ENCODE results near the gene ZNF664. TPM values are rescaled to one million over a fixed set of nuclear protein-coding genes. Genes with fewer than 3 reads are reported as not detected.

ZNF664 gene
- total RNA-seq, 1 experiment from 2014 or later = 87.6 TPM

DNA sequence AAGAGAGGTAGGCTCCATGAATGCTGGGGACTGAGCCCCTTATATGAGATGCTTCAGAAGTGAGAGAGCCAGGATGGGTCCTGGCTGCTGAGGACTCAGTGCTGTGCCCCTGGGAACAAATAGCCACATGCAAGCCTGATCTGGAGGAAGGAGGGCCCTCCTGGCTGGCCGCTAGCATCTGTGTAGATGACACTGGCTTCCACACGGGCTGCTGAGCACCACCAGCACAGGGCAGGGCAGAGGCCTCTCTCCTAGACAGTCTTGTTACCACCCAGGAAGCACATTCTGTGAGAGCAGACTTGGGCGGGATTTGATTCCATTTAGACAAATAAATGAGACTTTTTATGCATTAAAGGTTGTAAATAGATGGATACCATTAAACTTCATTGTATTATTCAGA, 48.0 kb downstream of the ZNF664 start:
- Histone ChIP-seq H3K4me3 (no peak overlapping the region), H3F3A (ENCODE audit: insufficient read depth, low read depth) (peaks cover 13% of the 10 kb centered on the region; the same call in 1 of the 2 replicates), H3K9me2 (ENCODE audit: insufficient read depth) (no peaks in the 10 kb centered on the region), H2AFZ (no peak overlapping the region), H3K9me3 (ENCODE audit: insufficient read depth, low read depth) (no peaks in the 10 kb centered on the region), H4K20me1 (ENCODE audit: insufficient read depth) (no peaks in the 10 kb centered on the region), H3K27me3 (ENCODE audit: insufficient read depth, low read depth) (no peaks in the 10 kb centered on the region), H3K79me2 (ENCODE audit: low read depth) (no peaks in the 10 kb centered on the region), H3K27ac (no peak overlapping the region), H3K36me3 (ENCODE audit: low read depth) (no peaks in the 10 kb centered on the region), H3K4me1 (replicated peaks; ENCODE audit: insufficient read depth) (peaks cover 19% of the 10 kb centered on the region), H3K4me2 (no peak overlapping the region)
- TF ChIP-seq, protein P1, sequence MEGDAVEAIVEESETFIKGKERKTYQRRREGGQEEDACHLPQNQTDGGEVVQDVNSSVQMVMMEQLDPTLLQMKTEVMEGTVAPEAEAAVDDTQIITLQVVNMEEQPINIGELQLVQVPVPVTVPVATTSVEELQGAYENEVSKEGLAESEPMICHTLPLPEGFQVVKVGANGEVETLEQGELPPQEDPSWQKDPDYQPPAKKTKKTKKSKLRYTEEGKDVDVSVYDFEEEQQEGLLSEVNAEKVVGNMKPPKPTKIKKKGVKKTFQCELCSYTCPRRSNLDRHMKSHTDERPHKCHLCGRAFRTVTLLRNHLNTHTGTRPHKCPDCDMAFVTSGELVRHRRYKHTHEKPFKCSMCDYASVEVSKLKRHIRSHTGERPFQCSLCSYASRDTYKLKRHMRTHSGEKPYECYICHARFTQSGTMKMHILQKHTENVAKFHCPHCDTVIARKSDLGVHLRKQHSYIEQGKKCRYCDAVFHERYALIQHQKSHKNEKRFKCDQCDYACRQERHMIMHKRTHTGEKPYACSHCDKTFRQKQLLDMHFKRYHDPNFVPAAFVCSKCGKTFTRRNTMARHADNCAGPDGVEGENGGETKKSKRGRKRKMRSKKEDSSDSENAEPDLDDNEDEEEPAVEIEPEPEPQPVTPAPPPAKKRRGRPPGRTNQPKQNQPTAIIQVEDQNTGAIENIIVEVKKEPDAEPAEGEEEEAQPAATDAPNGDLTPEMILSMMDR (conservative IDR thresholded peaks at IDR 0.05) = no peak
- no peak for TF ChIP-seq EZH2 (IDR thresholded peaks at IDR 0.05; ENCODE audit: low read depth)
- CTCF ChIA-PET = no interaction called here
- DNase-seq = no peak
- BruUV-seq (replicated peaks) = no TSS peak
- intact Hi-C loops (cut with micrococcal nuclease; ENCODE audit: unreplicated experiment) = loop anchor here (5.0 kb wide), 1 partner anchor 114 kb away; no protein-coding TSS in a partner anchor
- POLR2A ChIA-PET (ENCODE audit: unreplicated experiment) = no interaction called here

DNA sequence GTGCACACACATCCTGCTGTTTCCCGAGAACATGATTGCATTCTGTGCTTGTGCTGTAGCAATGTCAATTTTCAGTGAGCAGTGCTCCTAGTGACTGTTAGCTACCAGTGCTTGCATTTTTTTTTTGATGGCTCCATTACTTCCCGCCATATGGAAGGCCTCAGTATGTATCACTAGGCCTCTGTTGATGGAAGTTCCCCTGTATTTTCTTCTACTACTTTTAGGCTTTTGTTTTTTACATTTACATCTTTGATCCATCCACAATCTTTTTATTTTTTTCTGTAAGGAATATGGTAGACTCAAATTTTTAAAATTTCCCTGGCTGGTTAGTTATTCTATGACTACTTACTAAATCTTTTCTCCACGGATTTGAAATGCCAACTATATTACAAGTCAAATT, 49.1 kb downstream of the ZNF664 start:
- no peaks in the 10 kb centered on the region for H3K9me3 ChIP-seq (ENCODE audit: insufficient read depth, low read depth)
- H3K9me2 ChIP-seq (ENCODE audit: insufficient read depth) = no peaks in the 10 kb centered on the region
- no peak overlapping the region for H3K4me3 ChIP-seq
- no peak for DNase-seq
- H3K27ac ChIP-seq = no peak overlapping the region
- no peak overlapping the region for H3K4me2 ChIP-seq
- no peak overlapping the region for H2AFZ ChIP-seq
- peaks cover 19% of the 10 kb centered on the region; the same call in 1 of the 2 replicates for H3F3A ChIP-seq (ENCODE audit: insufficient read depth, low read depth)
- H3K79me2 ChIP-seq (ENCODE audit: low read depth) = no peaks in the 10 kb centered on the region
- ChIA-PET CTCF (no interaction called here), POLR2A (ENCODE audit: unreplicated experiment) (no interaction called here)
- no TSS peak for BruUV-seq (replicated peaks)
- H4K20me1 ChIP-seq (ENCODE audit: insufficient read depth) = no peaks in the 10 kb centered on the region
- intact Hi-C loops (cut with micrococcal nuclease; ENCODE audit: unreplicated experiment) = loop anchor here (5.0 kb wide), 1 partner anchor 115 kb away; no protein-coding TSS in a partner anchor
- no peak for TF ChIP-seq EZH2 (IDR thresholded peaks at IDR 0.05; ENCODE audit: low read depth)
- TF ChIP-seq, protein P1 (conservative IDR thresholded peaks at IDR 0.05) = no peak
- H3K27me3 ChIP-seq (ENCODE audit: insufficient read depth, low read depth) = no peaks in the 10 kb centered on the region
- H3K4me1 ChIP-seq (replicated peaks; ENCODE audit: insufficient read depth) = peaks cover 29% of the 10 kb centered on the region
- H3K36me3 ChIP-seq (ENCODE audit: low read depth) = no peaks in the 10 kb centered on the region

DNA sequence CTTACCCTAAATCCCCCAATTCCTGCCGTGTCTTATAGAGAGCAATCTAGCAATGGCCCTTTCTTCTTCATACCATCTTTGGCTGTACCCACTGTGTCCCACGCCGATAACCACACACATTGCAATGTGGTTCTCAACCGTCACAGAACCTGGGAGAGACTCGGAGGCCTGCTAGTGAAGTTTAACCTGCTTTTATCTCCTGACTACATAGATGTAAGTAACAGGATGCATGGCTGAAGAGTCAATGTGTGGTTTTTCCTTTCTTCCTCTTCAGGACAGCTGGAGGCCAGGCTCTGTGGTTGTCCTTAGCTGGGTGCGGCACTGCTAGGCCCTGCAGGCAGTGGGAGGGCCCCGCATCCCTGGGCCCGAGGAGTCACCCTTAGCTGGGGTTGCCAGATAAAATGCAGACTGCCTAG, 51.3 kb downstream of the ZNF664 start:
- intact Hi-C loops (cut with micrococcal nuclease; ENCODE audit: unreplicated experiment) = loop anchor here (5.0 kb wide), 1 partner anchor 117 kb away; no protein-coding TSS in a partner anchor
- H3F3A ChIP-seq (ENCODE audit: insufficient read depth, low read depth) = peaks cover 20% of the 10 kb centered on the region; the same call in 1 of the 2 replicates
- H3K27me3 ChIP-seq (ENCODE audit: insufficient read depth, low read depth) = no peaks in the 10 kb centered on the region
- no peaks in the 10 kb centered on the region for H3K9me2 ChIP-seq (ENCODE audit: insufficient read depth)
- no peaks in the 10 kb centered on the region for H3K79me2 ChIP-seq (ENCODE audit: low read depth)
- ChIA-PET CTCF (no interaction called here), POLR2A (ENCODE audit: unreplicated experiment) (no interaction called here)
- BruUV-seq (replicated peaks) = no TSS peak
- TF ChIP-seq, protein P1 (conservative IDR thresholded peaks at IDR 0.05) = no peak
- TF ChIP-seq EZH2 (IDR thresholded peaks at IDR 0.05; ENCODE audit: low read depth) = no peak
- H3K4me3 ChIP-seq = no peak overlapping the region
- H3K4me2 ChIP-seq = peak overlapping the region; percentile 59
- H3K4me1 ChIP-seq (replicated peaks; ENCODE audit: insufficient read depth) = peaks cover 36% of the 10 kb centered on the region
- peak overlapping the region; percentile 68 for H3K27ac ChIP-seq
- H2AFZ ChIP-seq = no peak overlapping the region
- H3K36me3 ChIP-seq (ENCODE audit: low read depth) = no peaks in the 10 kb centered on the region
- peak; percentile 48 to 85 for DNase-seq
- no peaks in the 10 kb centered on the region for H4K20me1 ChIP-seq (ENCODE audit: insufficient read depth)
- H3K9me3 ChIP-seq (ENCODE audit: insufficient read depth, low read depth) = no peaks in the 10 kb centered on the region
